OCI-LY7 (cell line): ENCODE measurements around the gene KANSL1. TPM values are rescaled to one million over a fixed set of nuclear protein-coding genes. Genes with fewer than 3 reads are reported as not detected.
A peak's percentile ranks its signal among the peaks of the same experiment; 100 is the strongest.
"Not testable (repeated sequence)": the region's sequence is repeated elsewhere in the genome, so short reads cannot be mapped to it uniquely, and the experiment has no call there.

Experiments used
- BruUV-seq: library from RNA; stranded (reverse); fragments of 400-500 nt; replicated peaks from 2 replicates; lab custom pipeline; 2021; lab: Mats Ljungman, UMichigan
- CTCF ChIA-PET: fragments of 300-600 bp; sonication (Branson Sonifier 250); formaldehyde crosslinking; loops from one replicate; lab custom pipeline; 2022; ENCODE audit warnings: antibody characterized with exemption; ENCODE audit not compliant: unreplicated experiment; lab: Charles Lee
- POLR2A ChIA-PET: fragments of 300-600 bp; sonication (Branson Sonifier 250); formaldehyde crosslinking; loops from one replicate; lab custom pipeline; 2022; ENCODE audit warnings: antibody characterized with exemption; lab: Charles Lee
- DNase-seq: peaks from one replicate; pipeline ENCODE4 v3.0.0-alpha.2; 2015; ENCODE audit warnings: low spot score
- H2AFZ ChIP-seq: fragments of 200-600 bp; sonication (generic), shearing (Covaris generic); 2 replicates; pipeline ENCODE4 v1.6.1; 2014; ENCODE audit warnings: mild to moderate bottlenecking, antibody characterized with exemption, low read length, moderate library complexity
- H3K27ac ChIP-seq: fragments of 200-600 bp; sonication (generic); 2 replicates; pipeline ENCODE4 v1.5.1; 2014; ENCODE audit warnings: mixed run types, low read depth, mild to moderate bottlenecking, moderate library complexity, low read length, inconsistent platforms; ENCODE audit not compliant: poor library complexity, severe bottlenecking
- H3K36me3 ChIP-seq: fragments of 200-600 bp; sonication (generic); 2 replicates; pipeline ENCODE4 v1.6.1; 2014; ENCODE audit warnings: mild to moderate bottlenecking, antibody characterized with exemption, low read length, moderate library complexity, mixed read lengths; ENCODE audit not compliant: insufficient read depth
- H3K4me1 ChIP-seq: fragments of 200-600 bp; sonication (generic); 2 replicates; pipeline ENCODE4 v1.5.1; 2014; ENCODE audit warnings: mild to moderate bottlenecking, low read length; ENCODE audit not compliant: insufficient read depth, poor library complexity, severe bottlenecking
- H3K4me2 ChIP-seq: fragments of 200-600 bp; sonication (generic); 2 replicates; pipeline ENCODE4 v1.6.1; 2014; ENCODE audit warnings: mild to moderate bottlenecking, low read length
- H3K4me3 ChIP-seq: fragments of 200-600 bp; sonication (generic); 2 replicates; pipeline ENCODE4 v1.5.1; 2014; ENCODE audit warnings: mild to moderate bottlenecking, low read depth, low read length; ENCODE audit not compliant: poor library complexity, severe bottlenecking
- H3K79me2 ChIP-seq: fragments of 200-600 bp; sonication (generic); 2 replicates; pipeline ENCODE4 v1.6.1; 2016; ENCODE audit warnings: low read depth, mild to moderate bottlenecking, low read length, moderate library complexity, mixed read lengths; ENCODE audit not compliant: insufficient read depth
- H3K9me2 ChIP-seq: fragments of 200-600 bp; sonication (generic); 2 replicates; pipeline ENCODE4 v1.6.1; 2016; ENCODE audit warnings: mild to moderate bottlenecking, low read length, mixed read lengths; ENCODE audit not compliant: insufficient read depth
- H3K9me3 ChIP-seq: fragments of 200-600 bp; sonication (generic); 2 replicates; pipeline ENCODE4 v1.6.1; 2014; ENCODE audit warnings: mild to moderate bottlenecking, mixed run types, low read length, mixed read lengths
- H4K20me1 ChIP-seq: fragments of 200-600 bp; sonication (generic); 2 replicates; pipeline ENCODE4 v1.6.1; 2014; ENCODE audit warnings: mild to moderate bottlenecking, antibody characterized with exemption, low read length, moderate library complexity, mixed read lengths; ENCODE audit not compliant: insufficient read depth
- intact Hi-C: fragments of 100-400 bp; cut with micrococcal nuclease; formaldehyde crosslinking; loops from one replicate; pipeline ENCODE4 v1.10.0; 2022; ENCODE audit not compliant: unreplicated experiment
- total RNA-seq, 2 experiments: library from RNA; depleted of rRNA in 1 of 2; stranded (reverse); fragments of >200 nt in 1 of 2; shearing (Covaris generic) in 1 of 2; gene quantifications; 2 replicates each; pipeline ENCODE4 v1.2.3, GENCODE V29; 2014 to 2022
- TF ChIP-seq, protein P1 (sequence below): fragments of 200-600 bp; sonication (generic); conservative IDR thresholded peaks from 2 replicates; pipeline ENCODE4 v1.5.1; 2014; ENCODE audit warnings: mild to moderate bottlenecking, antibody characterized with exemption, low read length, moderate library complexity, mixed read lengths

KANSL1 gene
- total RNA-seq, 2 experiments from 2014 or later = 96.9 to 129 TPM

- peaks cover 98% of the 10 kb centered on the region for H3K79me2 ChIP-seq
- H3K9me3 ChIP-seq = no peaks in the 10 kb centered on the region
- no peak overlapping the region for H3K4me2 ChIP-seq
- intact Hi-C loops = no loop called here
- no peaks in the 10 kb centered on the region for H3K9me2 ChIP-seq
- no peak overlapping the region for H2AFZ ChIP-seq
- no peak for DNase-seq
- TSS peak; percentile 21 for BruUV-seq
- H3K27ac ChIP-seq = no peak overlapping the region
- peaks cover 13% of the 10 kb centered on the region; the same call in 1 of the 2 replicates for H3K36me3 ChIP-seq
- TF ChIP-seq, protein P1, sequence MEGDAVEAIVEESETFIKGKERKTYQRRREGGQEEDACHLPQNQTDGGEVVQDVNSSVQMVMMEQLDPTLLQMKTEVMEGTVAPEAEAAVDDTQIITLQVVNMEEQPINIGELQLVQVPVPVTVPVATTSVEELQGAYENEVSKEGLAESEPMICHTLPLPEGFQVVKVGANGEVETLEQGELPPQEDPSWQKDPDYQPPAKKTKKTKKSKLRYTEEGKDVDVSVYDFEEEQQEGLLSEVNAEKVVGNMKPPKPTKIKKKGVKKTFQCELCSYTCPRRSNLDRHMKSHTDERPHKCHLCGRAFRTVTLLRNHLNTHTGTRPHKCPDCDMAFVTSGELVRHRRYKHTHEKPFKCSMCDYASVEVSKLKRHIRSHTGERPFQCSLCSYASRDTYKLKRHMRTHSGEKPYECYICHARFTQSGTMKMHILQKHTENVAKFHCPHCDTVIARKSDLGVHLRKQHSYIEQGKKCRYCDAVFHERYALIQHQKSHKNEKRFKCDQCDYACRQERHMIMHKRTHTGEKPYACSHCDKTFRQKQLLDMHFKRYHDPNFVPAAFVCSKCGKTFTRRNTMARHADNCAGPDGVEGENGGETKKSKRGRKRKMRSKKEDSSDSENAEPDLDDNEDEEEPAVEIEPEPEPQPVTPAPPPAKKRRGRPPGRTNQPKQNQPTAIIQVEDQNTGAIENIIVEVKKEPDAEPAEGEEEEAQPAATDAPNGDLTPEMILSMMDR = no peak
- peaks cover 51% of the 10 kb centered on the region for H4K20me1 ChIP-seq
- H3K4me3 ChIP-seq = no peak overlapping the region
- ChIA-PET POLR2A (no interaction called here), CTCF (no interaction called here)
- no peaks in the 10 kb centered on the region for H3K4me1 ChIP-seq
These were observed 86.1 kb downstream of the KANSL1 start for GRCh38 chr17:46106966-46107644.

DNA sequence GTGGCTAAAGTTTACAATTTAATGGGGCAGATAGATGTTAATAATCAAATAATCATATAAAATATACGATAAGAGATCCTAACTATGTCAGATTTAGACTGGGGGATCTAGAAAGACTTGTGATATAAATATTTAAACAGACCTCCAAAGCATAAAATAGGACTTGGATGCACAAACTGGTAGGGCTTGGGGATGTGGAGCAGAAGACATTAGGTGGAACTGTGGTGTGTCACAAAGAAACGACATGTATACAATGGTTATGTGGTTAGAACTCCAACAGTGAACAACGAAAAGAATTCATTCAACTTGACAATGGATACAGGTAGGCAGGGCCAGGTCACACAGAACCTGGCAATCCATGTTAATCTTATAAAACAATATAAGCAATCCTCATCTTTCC lies 90.4 kb downstream of the KANSL1 start:
- Histone ChIP-seq H4K20me1 (peaks cover 29% of the 10 kb centered on the region), H3K79me2 (peaks cover 94% of the 10 kb centered on the region)
- H3K9me2 ChIP-seq, H3K27ac ChIP-seq, BruUV-seq, H3K36me3 ChIP-seq, H3K4me1 ChIP-seq, H3K4me2 ChIP-seq, CTCF ChIA-PET, H3K9me3 ChIP-seq, H2AFZ ChIP-seq, H3K4me3 ChIP-seq, DNase-seq, intact Hi-C loops: not testable (repeated sequence)
- POLR2A ChIA-PET = interaction anchor here (1.2 kb wide), 1 partner anchor 44 kb away, joined by 3 read pairs; no protein-coding TSS in a partner anchor

DNA sequence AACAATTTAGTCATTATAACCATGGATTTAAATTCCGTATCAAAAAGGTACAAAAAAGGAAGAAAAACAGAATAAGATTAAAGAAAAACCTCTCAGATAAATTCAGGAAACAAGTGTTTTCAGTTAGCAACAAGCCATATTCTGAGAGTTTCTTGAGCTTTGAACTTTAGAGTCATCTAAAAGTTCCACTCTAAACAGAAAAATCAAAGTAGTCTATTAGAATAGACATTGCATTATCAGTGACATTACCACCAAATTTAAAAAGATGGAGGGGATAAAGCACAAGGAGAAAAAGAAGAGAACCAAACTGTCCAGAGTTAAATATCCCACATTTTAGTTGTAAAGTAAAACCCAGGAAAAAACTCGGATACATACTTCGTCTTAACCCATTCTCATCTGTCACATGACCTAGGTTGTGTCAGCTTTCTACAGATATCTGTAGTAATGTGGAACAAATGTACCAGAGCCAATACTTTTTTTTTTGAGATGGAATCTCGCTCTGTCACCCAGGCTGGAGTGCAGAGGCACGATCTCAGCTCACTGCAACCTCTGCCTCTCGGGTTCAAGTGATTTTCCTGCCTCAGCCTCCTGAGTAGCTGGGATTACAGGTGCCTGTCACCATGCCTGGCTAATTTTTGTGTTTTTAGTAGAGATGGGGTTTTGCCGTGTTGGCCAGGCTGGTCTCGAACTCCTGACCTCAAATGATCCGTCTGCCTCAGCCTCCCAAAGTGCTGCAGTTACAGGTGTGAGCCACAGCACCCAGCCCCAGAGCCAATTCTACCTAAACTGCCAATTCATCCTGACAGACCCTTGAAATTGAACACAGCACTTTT lies 91.2 kb downstream of the KANSL1 start:
- H3K36me3 ChIP-seq, H3K4me2 ChIP-seq, H3K4me1 ChIP-seq, BruUV-seq, intact Hi-C loops, H3K4me3 ChIP-seq, H3K9me2 ChIP-seq, H2AFZ ChIP-seq, H3K27ac ChIP-seq, CTCF ChIA-PET, DNase-seq, H3K9me3 ChIP-seq: not testable (repeated sequence)
- POLR2A ChIA-PET = interaction anchor here (0.9 kb wide), 1 partner anchor 29 kb away, joined by 3 read pairs; no protein-coding TSS in a partner anchor
- peaks cover 25% of the 10 kb centered on the region; the same call in 1 of the 2 replicates for H4K20me1 ChIP-seq
- H3K79me2 ChIP-seq = peaks cover 94% of the 10 kb centered on the region
